HT-29 (cell line): Measurements from ENCODE around the gene CEND1. TPM values are rescaled to one million over a fixed set of nuclear protein-coding genes. Genes with fewer than 3 reads are reported as not detected.

Source experiments
- DNase-seq: peaks from one replicate; pipeline ENCODE4 v3.0.0-alpha.2; 2015; ENCODE audit warnings: low spot score
- total RNA-seq: library from RNA; depleted of rRNA; stranded (reverse); fragments of >200 nt; shearing (Covaris generic); gene quantifications from 2 replicates; pipeline ENCODE4 v1.2.3, GENCODE V29; 2014

The CEND1 gene
- total RNA-seq, 1 experiment from 2014 or later = not detected

GRCh38 chr11:778976-779954 lies 10.6 kb downstream of the CEND1 start:
- no peak for DNase-seq

- peak; percentile 93 for DNase-seq
Observed at GRCh38 chr11:777288-778255, 12.3 kb downstream of the CEND1 start, which contains the start of gene GATD1. TSS of gene GATD1 (minus strand) at chr11:777487. CDS start at chr11:777462, 25 bp downstream.

GRCh38 chr11:776561-777287 lies 13.2 kb downstream of the CEND1 start:
- DNase-seq = peak; percentile 39

- DNase-seq = no peak
Observed at GRCh38 chr11:776263-776560, 13.7 kb downstream of the CEND1 start.

GRCh38 chr11:774873-775592 lies 14.9 kb downstream of the CEND1 start:
- peak; percentile 64 for DNase-seq

- DNase-seq = no peak
Observed at GRCh38 chr11:773830-774229, 16.1 kb downstream of the CEND1 start.

GRCh38 chr11:773425-773824 lies 16.5 kb downstream of the CEND1 start:
- DNase-seq = no peak

- DNase-seq = no peak
Observed at GRCh38 chr11:772429-773390, 17.2 kb downstream of the CEND1 start.

- no peak for DNase-seq
Observed at GRCh38 chr11:771617-772204, 18.2 kb downstream of the CEND1 start.

GRCh38 chr11:770642-771616 lies 19.0 kb downstream of the CEND1 start:
- no peak for DNase-seq

GRCh38 chr11:769887-770641 lies 19.8 kb downstream of the CEND1 start:
- no peak for DNase-seq

- no peak for DNase-seq
Observed at GRCh38 chr11:767238-767637, 22.7 kb downstream of the CEND1 start.

- DNase-seq = no peak
Observed at GRCh38 chr11:766936-767210, 23.0 kb downstream of the CEND1 start.

- no peak for DNase-seq
Observed at GRCh38 chr11:766106-766935, 23.6 kb downstream of the CEND1 start.

- DNase-seq = no peak
Observed at GRCh38 chr11:765802-766091, 24.1 kb downstream of the CEND1 start.

- peak; percentile 72 for DNase-seq
Observed at GRCh38 chr11:765025-765801, 24.7 kb downstream of the CEND1 start.
